Neural progenitor cell (in vitro differentiated cells): ENCODE data around the gene ZBTB7A.

Source experiments
- EZH2 ChIP-seq: fragments of 200-600 bp; sonication (generic); IDR thresholded peaks from 2 replicates; pipeline ENCODE4 v1.6.1; 2017; ENCODE audit warnings: antibody characterized with exemption, mild to moderate bottlenecking, moderate library complexity
- EZH2phosphoT487 ChIP-seq: fragments of 200-600 bp; sonication (generic); IDR thresholded peaks from 2 replicates; pipeline ENCODE4 v1.6.1; 2017; ENCODE audit warnings: antibody characterized with exemption
- TF ChIP-seq, protein P1 (sequence below): fragments of 200-600 bp; sonication (generic); IDR thresholded peaks from 2 replicates; pipeline ENCODE4 v1.5.1; 2017; ENCODE audit warnings: antibody characterized with exemption, mild to moderate bottlenecking

DNA sequence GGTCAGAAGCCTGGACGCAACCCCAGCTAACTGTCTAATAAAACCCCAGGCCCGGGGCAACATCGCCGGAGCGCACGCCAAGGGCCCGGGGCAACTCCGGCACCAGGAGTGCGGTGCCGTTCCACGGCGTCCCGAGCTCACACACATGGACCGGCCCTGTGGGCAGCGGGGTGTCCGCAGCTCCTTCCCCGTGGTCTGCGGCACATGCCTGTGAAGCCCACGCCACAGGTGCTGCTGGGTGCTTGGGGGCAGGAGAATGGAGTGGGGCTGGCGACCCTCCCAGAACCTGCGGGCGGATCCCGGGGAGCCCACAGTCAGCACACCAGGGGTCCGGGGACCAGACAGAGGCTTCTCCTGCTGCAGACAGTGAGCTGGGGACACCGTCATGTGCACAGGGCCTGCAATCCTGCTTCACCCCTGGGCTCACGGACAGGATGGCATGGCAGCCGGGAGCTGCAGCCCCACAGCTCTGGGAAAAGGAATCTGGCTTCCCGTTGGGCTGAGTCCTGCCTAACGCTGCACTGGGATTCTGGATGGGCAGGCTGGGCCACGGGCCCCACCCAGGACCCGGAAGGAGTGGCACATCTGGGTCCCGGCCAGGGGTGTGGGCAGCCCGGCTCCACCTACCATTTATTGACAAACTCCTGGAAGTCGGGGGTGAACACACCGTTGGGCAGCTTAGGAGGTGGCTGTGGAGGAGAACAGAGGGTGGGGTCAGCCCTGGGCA lies 28.2 kb upstream of the ZBTB7A start:
- TF ChIP-seq EZH2 (no peak), EZH2phosphoT487 (no peak)
- TF ChIP-seq, protein P1, sequence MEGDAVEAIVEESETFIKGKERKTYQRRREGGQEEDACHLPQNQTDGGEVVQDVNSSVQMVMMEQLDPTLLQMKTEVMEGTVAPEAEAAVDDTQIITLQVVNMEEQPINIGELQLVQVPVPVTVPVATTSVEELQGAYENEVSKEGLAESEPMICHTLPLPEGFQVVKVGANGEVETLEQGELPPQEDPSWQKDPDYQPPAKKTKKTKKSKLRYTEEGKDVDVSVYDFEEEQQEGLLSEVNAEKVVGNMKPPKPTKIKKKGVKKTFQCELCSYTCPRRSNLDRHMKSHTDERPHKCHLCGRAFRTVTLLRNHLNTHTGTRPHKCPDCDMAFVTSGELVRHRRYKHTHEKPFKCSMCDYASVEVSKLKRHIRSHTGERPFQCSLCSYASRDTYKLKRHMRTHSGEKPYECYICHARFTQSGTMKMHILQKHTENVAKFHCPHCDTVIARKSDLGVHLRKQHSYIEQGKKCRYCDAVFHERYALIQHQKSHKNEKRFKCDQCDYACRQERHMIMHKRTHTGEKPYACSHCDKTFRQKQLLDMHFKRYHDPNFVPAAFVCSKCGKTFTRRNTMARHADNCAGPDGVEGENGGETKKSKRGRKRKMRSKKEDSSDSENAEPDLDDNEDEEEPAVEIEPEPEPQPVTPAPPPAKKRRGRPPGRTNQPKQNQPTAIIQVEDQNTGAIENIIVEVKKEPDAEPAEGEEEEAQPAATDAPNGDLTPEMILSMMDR = no peak
